Caco-2 (cell line): ENCODE measurements around the gene MOSPD3. TPM values are rescaled to one million over a fixed set of nuclear protein-coding genes. Genes with fewer than 3 reads are reported as not detected.
A peak's percentile ranks its signal among the peaks of the same experiment; 100 is the strongest.

Experiments used
- BruUV-seq: library from RNA; stranded (reverse); fragments of 400-500 nt; replicated peaks from 2 replicates; lab custom pipeline; 2021; lab: Mats Ljungman, UMichigan
- CTCF ChIA-PET: fragments of 300-600 bp; sonication (Branson Sonifier 250); formaldehyde crosslinking; loops from one replicate; lab custom pipeline; 2022; ENCODE audit warnings: antibody characterized with exemption; lab: Charles Lee
- POLR2A ChIA-PET: fragments of 300-600 bp; sonication (Branson Sonifier 250); formaldehyde crosslinking; loops from one replicate; lab custom pipeline; 2022; ENCODE audit warnings: antibody characterized with exemption; lab: Charles Lee
- DNase-seq, 2 experiments: peaks; one replicate each; pipeline versions ENCODE4 v3.0.0 to v3.0.0-alpha.2; 2020 to 2022
- H3K27me3 ChIP-seq: replicated peaks from 2 replicates; pipeline ENCODE4 v1.6.0; 2011; ENCODE audit warnings: low read length; ENCODE audit not compliant: control insufficient read depth, insufficient read depth
- H3K36me3 ChIP-seq: 2 replicates; pipeline ENCODE4 v1.5.1; 2011; ENCODE audit warnings: low read length; ENCODE audit not compliant: control insufficient read depth, insufficient read depth
- H3K4me1 ChIP-seq: fragments of 250-450 bp; sonication (Bioruptor Pico); 2 replicates; pipeline ENCODE4 v1.5.1; 2020; ENCODE audit warnings: mild to moderate bottlenecking
- H3K4me3 ChIP-seq: 2 replicates; pipeline ENCODE4 v1.5.1; 2011; ENCODE audit warnings: low read depth, mild to moderate bottlenecking, control low read depth, low read length
- H3K9me3 ChIP-seq: fragments of 250-450 bp; sonication (Bioruptor Pico); 2 replicates; pipeline ENCODE4 v1.5.1; 2020; ENCODE audit warnings: mild to moderate bottlenecking, moderate library complexity
- H3K27ac Mint-ChIP-seq: one replicate; pipeline ENCODE4 v1.8.0; 2022; ENCODE audit warnings: mixed read lengths; ENCODE audit not compliant: unreplicated experiment
- H3K27me3 Mint-ChIP-seq: one replicate; pipeline ENCODE4 v1.8.0; 2022; ENCODE audit warnings: mixed read lengths; ENCODE audit not compliant: insufficient read depth, unreplicated experiment
- H3K36me3 Mint-ChIP-seq: one replicate; pipeline ENCODE4 v1.8.0; 2022; ENCODE audit warnings: mild to moderate bottlenecking, mixed read lengths; ENCODE audit not compliant: insufficient read depth, unreplicated experiment
- H3K4me1 Mint-ChIP-seq: one replicate; pipeline ENCODE4 v1.8.0; 2022; ENCODE audit warnings: low read depth, mixed read lengths; ENCODE audit not compliant: unreplicated experiment
- H3K4me3 Mint-ChIP-seq: one replicate; pipeline ENCODE4 v1.8.0; 2022; ENCODE audit warnings: mild to moderate bottlenecking, moderate library complexity, mixed read lengths; ENCODE audit not compliant: unreplicated experiment
- H3K9me3 Mint-ChIP-seq: one replicate; pipeline ENCODE4 v1.8.0; 2022; ENCODE audit warnings: mixed read lengths; ENCODE audit not compliant: unreplicated experiment
- CTCF ChIP-seq, 2 experiments: fragments of 200-600 bp in 1 of 2; IDR thresholded peaks; 1 replicate in 1 of 2; 2 replicates in 1 of 2; pipeline versions ENCODE4 v1.5.1 to v1.8.0; 2011 to 2022; ENCODE audit warnings: antibody characterized with exemption in 1 of 2, control low read depth in 1 of 2, inconsistent platforms in 1 of 2, low read depth in 1 of 2, low read length in 1 of 2, mild to moderate bottlenecking in 1 of 2, moderate library complexity in 1 of 2; ENCODE audit not compliant: insufficient read depth in 1 of 2, severe bottlenecking in 1 of 2, unreplicated experiment in 1 of 2
- intact Hi-C: fragments of 100-400 bp; cut with micrococcal nuclease; formaldehyde crosslinking; loops from one replicate; pipeline ENCODE4 v1.10.0; 2022; ENCODE audit not compliant: unreplicated experiment
- total RNA-seq: library from RNA; stranded (reverse); gene quantifications from 2 replicates; pipeline ENCODE4 v1.2.3, GENCODE V29; 2022

MOSPD3 gene
- total RNA-seq, 1 experiment from 2014 or later: 24.7 TPM

DNA sequence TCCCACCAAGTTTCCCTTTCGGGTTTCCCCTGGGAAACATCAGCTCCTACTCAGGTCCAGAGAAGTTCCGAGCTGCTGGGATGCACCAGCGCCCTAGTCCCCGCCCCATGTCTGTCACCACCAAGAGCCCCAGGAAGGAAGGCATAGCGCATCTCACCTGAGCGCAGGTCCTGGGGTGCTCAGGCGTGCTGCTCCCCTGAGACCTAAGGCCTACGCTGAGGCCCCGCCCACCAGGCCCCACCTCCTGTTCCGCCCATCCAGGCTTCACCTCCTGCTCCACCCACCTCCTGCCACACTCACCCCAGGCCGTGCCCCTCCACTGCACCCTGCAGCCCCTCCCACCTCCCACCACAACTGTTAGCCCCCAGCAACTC is 30.2 kb downstream of the MOSPD3 start:
- no peak for DNase-seq
- BruUV-seq: no TSS peak
- no peak overlapping the region for H3K4me3 Mint-ChIP-seq
- H3K36me3 Mint-ChIP-seq: no peaks in the 10 kb centered on the region
- Histone ChIP-seq H3K27me3 (no peaks in the 10 kb centered on the region), H3K4me3 (no peak overlapping the region), H3K4me1 (no peaks in the 10 kb centered on the region), H3K9me3 (no peaks in the 10 kb centered on the region), H3K36me3 (no peaks in the 10 kb centered on the region)
- CTCF ChIA-PET: no interaction called here
- intact Hi-C loops: no loop called here
- no peaks in the 10 kb centered on the region for H3K4me1 Mint-ChIP-seq
- no peaks in the 10 kb centered on the region for H3K27me3 Mint-ChIP-seq
- POLR2A ChIA-PET: no interaction called here
- no peaks in the 10 kb centered on the region for H3K9me3 Mint-ChIP-seq
- H3K27ac Mint-ChIP-seq: no peak overlapping the region
- TF ChIP-seq CTCF (IDR thresholded peaks at IDR 0.05; ENCODE audit: insufficient read depth in 1 of 2, low read depth in 1 of 2, low read length in 1 of 2, severe bottlenecking in 1 of 2, unreplicated experiment in 1 of 2): no peak

DNA sequence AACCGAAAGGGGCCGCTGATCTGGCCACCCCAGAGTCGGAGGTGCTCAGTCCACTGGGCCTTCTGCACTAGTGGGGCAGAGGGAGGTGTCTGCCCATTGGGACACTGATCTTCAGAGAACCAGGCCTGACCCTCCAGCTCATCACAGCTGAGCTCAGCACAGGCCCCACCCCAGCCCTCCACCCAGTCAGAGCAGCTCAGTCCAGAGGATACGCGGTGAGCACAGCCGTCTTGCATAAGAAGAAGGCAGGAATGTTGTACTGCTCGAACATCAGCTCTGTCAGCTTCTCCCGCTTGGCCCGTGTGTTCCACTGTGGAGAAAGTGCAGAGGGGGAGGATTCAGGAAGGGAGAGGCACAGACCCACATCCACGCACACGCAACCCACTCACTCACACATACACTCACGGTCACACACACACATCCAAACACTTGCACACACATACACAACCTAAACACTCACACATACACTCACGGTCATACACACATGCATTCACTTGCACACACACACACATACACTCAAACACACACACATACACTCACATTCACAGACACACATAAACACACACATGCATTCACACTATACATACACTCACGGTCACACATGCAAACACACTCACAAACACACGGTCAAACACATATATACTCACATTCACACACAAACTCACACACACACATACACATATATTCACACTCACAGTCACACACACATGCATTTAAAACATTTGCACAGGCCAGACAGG is 37.7 kb downstream of the MOSPD3 start:
- Histone ChIP-seq H3K4me1 (peaks cover 6% of the 10 kb centered on the region), H3K27me3 (no peaks in the 10 kb centered on the region), H3K4me3 (no peak overlapping the region), H3K9me3 (no peaks in the 10 kb centered on the region), H3K36me3 (no peaks in the 10 kb centered on the region)
- no peak overlapping the region for H3K27ac Mint-ChIP-seq
- H3K9me3 Mint-ChIP-seq: no peaks in the 10 kb centered on the region
- no peak overlapping the region for H3K4me3 Mint-ChIP-seq
- H3K27me3 Mint-ChIP-seq: no peaks in the 10 kb centered on the region
- TF ChIP-seq CTCF (IDR thresholded peaks at IDR 0.05; ENCODE audit: insufficient read depth in 1 of 2, low read depth in 1 of 2, low read length in 1 of 2, severe bottlenecking in 1 of 2, unreplicated experiment in 1 of 2): no peak
- CTCF ChIA-PET: interaction anchor here (0.6 to 2.2 kb wide), 4 partner anchors 16 to 450 kb away, joined by 3 to 14 read pairs (median 9); partner anchors contain the start of gene POP7
- H3K4me1 Mint-ChIP-seq: peaks cover 7% of the 10 kb centered on the region
- POLR2A ChIA-PET: interaction anchor here (0.5 to 0.7 kb wide), 3 partner anchors 37 to 220 kb away, joined by 3 to 4 read pairs (median 4); partner anchors contain the start of genes MOSPD3 and POP7
- no peaks in the 10 kb centered on the region for H3K36me3 Mint-ChIP-seq
- intact Hi-C loops: loop anchor here (1.0 kb wide), 1 partner anchor 37 kb away; no protein-coding TSS in a partner anchor
- peak; percentile 71 to 73 for DNase-seq
- BruUV-seq: no TSS peak

DNA sequence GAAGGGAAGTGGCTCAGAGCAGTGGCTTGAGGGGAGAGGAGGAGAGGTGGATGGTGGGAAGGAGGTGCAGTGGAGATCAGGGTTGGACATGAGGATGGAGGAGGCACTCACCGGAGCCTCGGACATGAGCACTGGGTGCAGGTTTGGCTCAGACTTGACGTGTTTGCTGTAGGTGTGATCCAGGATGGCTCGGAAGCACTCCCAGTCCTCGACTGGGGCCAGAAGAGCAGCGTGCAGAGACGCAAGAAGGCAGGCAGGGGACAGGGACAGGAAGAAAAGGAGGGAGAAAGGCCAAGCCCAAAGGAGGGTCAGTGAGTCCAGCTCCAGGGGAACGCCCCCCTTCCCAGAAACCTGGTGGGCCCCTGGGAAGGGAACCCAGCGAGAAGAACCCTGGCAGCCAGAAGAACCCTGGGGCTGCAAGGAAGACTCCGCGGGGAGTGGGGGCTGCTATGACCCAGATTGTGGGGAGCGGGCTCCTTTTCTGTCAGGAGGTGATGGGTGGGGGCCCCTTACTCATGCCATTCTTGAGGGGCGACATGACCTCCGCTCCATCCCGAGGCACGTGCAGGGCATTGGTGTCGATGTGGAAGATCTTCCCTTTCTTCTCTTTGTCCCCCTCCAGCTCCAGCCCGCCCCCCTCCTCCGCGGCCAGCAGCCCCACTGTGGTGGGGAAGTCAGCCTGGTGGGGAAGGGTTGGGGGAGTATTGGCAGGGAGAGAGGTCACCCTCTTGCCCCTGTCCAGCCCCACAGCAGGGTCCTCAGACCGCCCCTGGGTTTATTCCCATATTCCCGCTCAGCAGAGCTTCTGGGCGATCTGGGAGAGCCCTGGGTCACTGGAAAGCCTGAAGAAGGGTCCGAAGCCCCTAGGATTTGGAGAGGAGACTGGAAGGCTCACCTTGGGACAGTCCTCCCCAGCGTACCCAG is 42.8 kb downstream of the MOSPD3 start:
- no peaks in the 10 kb centered on the region for H3K27me3 Mint-ChIP-seq
- TF ChIP-seq CTCF (IDR thresholded peaks at IDR 0.05; ENCODE audit: insufficient read depth in 1 of 2, low read depth in 1 of 2, low read length in 1 of 2, severe bottlenecking in 1 of 2, unreplicated experiment in 1 of 2): no peak

More for the DNA sequence above, 42.8 kb downstream of the MOSPD3 start:
- no peak overlapping the region for H3K4me3 ChIP-seq
- Mint-ChIP-seq H3K36me3 (no peaks in the 10 kb centered on the region), H3K27ac (no peak overlapping the region), H3K4me1 (peaks cover 4% of the 10 kb centered on the region), H3K9me3 (no peaks in the 10 kb centered on the region), H3K4me3 (no peak overlapping the region)
- intact Hi-C loops: no loop called here
- H3K27me3 ChIP-seq: no peaks in the 10 kb centered on the region; the same call in 1 of the 2 replicates
- BruUV-seq: no TSS peak
- ChIA-PET POLR2A (interaction anchor here (0.6 kb wide), 1 partner anchor 43 kb away, joined by 3 read pairs; no protein-coding TSS in a partner anchor), CTCF (no interaction called here)
- peaks cover 6% of the 10 kb centered on the region for H3K4me1 ChIP-seq
- no peak for DNase-seq
- no peaks in the 10 kb centered on the region for H3K36me3 ChIP-seq
- no peaks in the 10 kb centered on the region for H3K9me3 ChIP-seq
